NCI-H1930 (cell line): Measurements from ENCODE around the gene OLFM4.
A peak's percentile ranks its signal among the peaks of the same experiment; 100 is the strongest.

Source experiments
- DNase-seq, 2 experiments: peaks; one replicate each; lab custom pipeline; 2025; lab: John Stamatoyannopoulos, UW

Gene OLFM4

GRCh38 chr13:53068585-53069520, 40.2 kb downstream of the OLFM4 start:
- peak in 1 of 2 experiments; percentile 14 for DNase-seq

- DNase-seq: no peak
These were observed 41.2 kb downstream of the OLFM4 start for GRCh38 chr13:53069800-53070199.

GRCh38 chr13:53073711-53074110, 45.1 kb downstream of the OLFM4 start:
- DNase-seq: no peak

- no peak for DNase-seq
These were observed 45.5 kb downstream of the OLFM4 start for GRCh38 chr13:53074114-53074513.

- DNase-seq: no peak
These were observed 46.9 kb downstream of the OLFM4 start for GRCh38 chr13:53075356-53076041.

- no peak for DNase-seq
These were observed 51.1 kb downstream of the OLFM4 start for GRCh38 chr13:53079691-53080090.

GRCh38 chr13:53088871-53089270, 60.3 kb downstream of the OLFM4 start:
- no peak for DNase-seq

GRCh38 chr13:53089951-53090350, 61.3 kb downstream of the OLFM4 start:
- DNase-seq: no peak

GRCh38 chr13:53090461-53090860, 61.8 kb downstream of the OLFM4 start:
- no peak for DNase-seq

- no peak for DNase-seq
These were observed 64.3 kb downstream of the OLFM4 start for GRCh38 chr13:53092931-53093330.

- no peak for DNase-seq
These were observed 69.8 kb downstream of the OLFM4 start for GRCh38 chr13:53098455-53098854.

GRCh38 chr13:53100394-53101063, 71.9 kb downstream of the OLFM4 start:
- no peak for DNase-seq
